Measurements from ENCODE around the gene PALM2AKAP2. TPM values are rescaled to one million over a fixed set of nuclear protein-coding genes. Genes with fewer than 3 reads are reported as not detected.
A peak's percentile ranks its signal among the peaks of the same experiment; 100 is the strongest.

The PALM2AKAP2 gene
- total RNA-seq, 1 experiment from 2014 or later = not detected

GRCh38 chr9:109743696-109744095 is 36.3 kb upstream of the PALM2AKAP2 start:
- H3K36me3 Mint-ChIP-seq (ENCODE audit: insufficient read depth, unreplicated experiment) = no peaks in the 10 kb centered on the region
- H3K4me3 Mint-ChIP-seq (ENCODE audit: low read depth, unreplicated experiment) = no peak overlapping the region
- H3K4me1 Mint-ChIP-seq (ENCODE audit: low read depth, unreplicated experiment) = no peaks in the 10 kb centered on the region
- no peak overlapping the region for H3K27ac Mint-ChIP-seq (ENCODE audit: unreplicated experiment)
- peaks cover 23% of the 10 kb centered on the region for H3K27me3 Mint-ChIP-seq (ENCODE audit: unreplicated experiment)
- intact Hi-C loops (cut with micrococcal nuclease; ENCODE audit: unreplicated experiment) = no loop called here
- TF ChIP-seq CTCF (IDR thresholded peaks at IDR 0.05; ENCODE audit: unreplicated experiment) = no peak
- CTCF ChIA-PET = no interaction called here
- H3K9me3 Mint-ChIP-seq (ENCODE audit: low read depth, unreplicated experiment) = no peaks in the 10 kb centered on the region
- no peak for DNase-seq
- BruUV-seq (replicated peaks) = no TSS peak

GRCh38 chr9:109745335-109746283 is 34.4 kb upstream of the PALM2AKAP2 start:
- H3K27ac Mint-ChIP-seq (ENCODE audit: unreplicated experiment) = no peak overlapping the region
- CTCF ChIA-PET = no interaction called here

GRCh38 chr9:109751253-109751652 is 28.7 kb upstream of the PALM2AKAP2 start:
- H3K27me3 Mint-ChIP-seq (ENCODE audit: unreplicated experiment) = peaks cover 16% of the 10 kb centered on the region
- H3K36me3 Mint-ChIP-seq (ENCODE audit: insufficient read depth, unreplicated experiment) = no peaks in the 10 kb centered on the region
- H3K4me3 Mint-ChIP-seq (ENCODE audit: low read depth, unreplicated experiment) = no peak overlapping the region
- no peak for TF ChIP-seq CTCF (IDR thresholded peaks at IDR 0.05; ENCODE audit: unreplicated experiment)
- H3K9me3 Mint-ChIP-seq (ENCODE audit: low read depth, unreplicated experiment) = no peaks in the 10 kb centered on the region
- peak; percentile 13 for DNase-seq
- intact Hi-C loops (cut with micrococcal nuclease; ENCODE audit: unreplicated experiment) = no loop called here
- no peaks in the 10 kb centered on the region for H3K4me1 Mint-ChIP-seq (ENCODE audit: low read depth, unreplicated experiment)
- CTCF ChIA-PET = no interaction called here
- BruUV-seq (replicated peaks) = no TSS peak
- no peak overlapping the region for H3K27ac Mint-ChIP-seq (ENCODE audit: unreplicated experiment)

More at GRCh38 chr9:109745335-109746283, 34.4 kb upstream of the PALM2AKAP2 start:
- Mint-ChIP-seq H3K4me3 (ENCODE audit: low read depth, unreplicated experiment) (no peak overlapping the region), H3K9me3 (ENCODE audit: low read depth, unreplicated experiment) (no peaks in the 10 kb centered on the region), H3K27me3 (ENCODE audit: unreplicated experiment) (peaks cover 23% of the 10 kb centered on the region), H3K36me3 (ENCODE audit: insufficient read depth, unreplicated experiment) (no peaks in the 10 kb centered on the region), H3K4me1 (ENCODE audit: low read depth, unreplicated experiment) (no peaks in the 10 kb centered on the region)
- intact Hi-C loops (cut with micrococcal nuclease; ENCODE audit: unreplicated experiment) = no loop called here
- DNase-seq = no peak
- no peak for TF ChIP-seq CTCF (IDR thresholded peaks at IDR 0.05; ENCODE audit: unreplicated experiment)
- no TSS peak for BruUV-seq (replicated peaks)

- no peak overlapping the region for H3K27ac Mint-ChIP-seq (ENCODE audit: unreplicated experiment)
- H3K36me3 Mint-ChIP-seq (ENCODE audit: insufficient read depth, unreplicated experiment) = no peaks in the 10 kb centered on the region
- CTCF ChIA-PET = no interaction called here
- intact Hi-C loops (cut with micrococcal nuclease; ENCODE audit: unreplicated experiment) = no loop called here
- H3K4me3 Mint-ChIP-seq (ENCODE audit: low read depth, unreplicated experiment) = no peak overlapping the region
- TF ChIP-seq CTCF (IDR thresholded peaks at IDR 0.05; ENCODE audit: unreplicated experiment) = no peak
- no TSS peak for BruUV-seq (replicated peaks)
- no peak for DNase-seq
- H3K4me1 Mint-ChIP-seq (ENCODE audit: low read depth, unreplicated experiment) = no peaks in the 10 kb centered on the region
- H3K9me3 Mint-ChIP-seq (ENCODE audit: low read depth, unreplicated experiment) = no peaks in the 10 kb centered on the region
- peaks cover 26% of the 10 kb centered on the region for H3K27me3 Mint-ChIP-seq (ENCODE audit: unreplicated experiment)
Measured at GRCh38 chr9:109753308-109753707, 26.7 kb upstream of the PALM2AKAP2 start.

All from Calu3 (cell line).